Sigmoid colon (tissue), 7 donors: Measurements from ENCODE around the gene STEAP1B. TPM values are rescaled to one million over a fixed set of nuclear protein-coding genes. Genes with fewer than 3 reads are reported as not detected.

Experiments
- DNase-seq: peaks from one replicate; pipeline ENCODE4 v3.0.0-alpha.2; 2019
- H3K27ac ChIP-seq, 4 donors: fragments of 200-600 bp; sonication (generic); one replicate each; pipeline ENCODE4 v1.5.1; 2016 to 2019; ENCODE audit warnings: mild to moderate bottlenecking in 1 of 4
- H3K27me3 ChIP-seq, 3 donors: fragments of 200-600 bp; sonication (generic); one replicate each; pipeline ENCODE4 v1.5.1; 2019; ENCODE audit warnings: mild to moderate bottlenecking in 1 of 3
- H3K36me3 ChIP-seq, 4 donors: fragments of 200-600 bp; sonication (generic); one replicate each; pipeline ENCODE4 v1.5.1; 2016 to 2019
- H3K4me1 ChIP-seq, 4 donors: fragments of 200-600 bp; sonication (generic); one replicate each; pipeline ENCODE4 v1.5.1; 2017 to 2019
- H3K4me3 ChIP-seq, 4 donors: fragments of 200-600 bp; sonication (generic); one replicate each; pipeline ENCODE4 v1.5.1; 2017 to 2019; ENCODE audit warnings: mild to moderate bottlenecking in 2 of 4, moderate library complexity in 1 of 4
- H3K9me3 ChIP-seq, 4 donors: fragments of 200-600 bp in 3 of 4; sonication (generic) in 3 of 4; one replicate each; pipeline versions ENCODE4 v1.5.1 to v1.6.1; 2013 to 2019
- EP300 ChIP-seq, 4 donors: sonication (generic); formaldehyde crosslinking; IDR thresholded peaks; one replicate each; pipeline ENCODE4 v1.6.1; 2017; ENCODE audit warnings: antibody characterized with exemption in 4 of 4
- POLR2A ChIP-seq, 2 donors: fragments of 450-650 bp; IDR thresholded peaks; one replicate each; pipeline ENCODE4 v1.6.1; 2016; ENCODE audit warnings: antibody characterized with exemption in 2 of 2, mild to moderate bottlenecking in 2 of 2, moderate library complexity in 2 of 2
- POLR2AphosphoS5 ChIP-seq, 4 donors: sonication (generic); formaldehyde crosslinking; IDR thresholded peaks; one replicate each; pipeline ENCODE4 v1.6.1; 2017; ENCODE audit warnings: antibody characterized with exemption in 4 of 4
- WGBS, 2 donors: extraction: QIAGEN DNeasy Blood & Tissue Kit; methylation state at CpG; one replicate each; pipeline ENCODE4 v1.1.7; 2013; 5-methylcytosine and 5-hydroxymethylcytosine counted together
- intact Hi-C: fragments of 100-400 bp; cut with DNase I; formaldehyde crosslinking; loops from one replicate; pipeline ENCODE4 v1.15.1; 2023
- polyA plus RNA-seq, 3 donors: library from polyadenylated mRNA; stranded (reverse); fragments of 200-250 nt; gene quantifications; one replicate each; pipeline ENCODE4 v1.2.3, GENCODE V29; 2013
- total RNA-seq, 4 donors: library from RNA; depleted of rRNA; stranded (reverse); fragments of >200 nt; gene quantifications; one replicate each; pipeline ENCODE4 v1.1.0, GENCODE V29; 2016
- TF ChIP-seq, protein P1 (sequence below), 4 experiments: fragments of 450-650 bp in 3 of 4; fragments of 200-600 bp in 1 of 4; IDR thresholded peaks; one replicate each; pipeline ENCODE4 v1.5.1; 2016 to 2019; ENCODE audit warnings: antibody characterized with exemption in 4 of 4, mild to moderate bottlenecking in 3 of 4, moderate library complexity in 2 of 4
- donor health status: healthy with polysubstance abuse.
- donor health status: Bipolar disorder and iron deficiency.
- donor health status: healthy.

STEAP1B gene
- total and polyA plus RNA-seq, 7 donors, result 0.33 to 2.1 (median 1.3) TPM; not detected in 1

DNA sequence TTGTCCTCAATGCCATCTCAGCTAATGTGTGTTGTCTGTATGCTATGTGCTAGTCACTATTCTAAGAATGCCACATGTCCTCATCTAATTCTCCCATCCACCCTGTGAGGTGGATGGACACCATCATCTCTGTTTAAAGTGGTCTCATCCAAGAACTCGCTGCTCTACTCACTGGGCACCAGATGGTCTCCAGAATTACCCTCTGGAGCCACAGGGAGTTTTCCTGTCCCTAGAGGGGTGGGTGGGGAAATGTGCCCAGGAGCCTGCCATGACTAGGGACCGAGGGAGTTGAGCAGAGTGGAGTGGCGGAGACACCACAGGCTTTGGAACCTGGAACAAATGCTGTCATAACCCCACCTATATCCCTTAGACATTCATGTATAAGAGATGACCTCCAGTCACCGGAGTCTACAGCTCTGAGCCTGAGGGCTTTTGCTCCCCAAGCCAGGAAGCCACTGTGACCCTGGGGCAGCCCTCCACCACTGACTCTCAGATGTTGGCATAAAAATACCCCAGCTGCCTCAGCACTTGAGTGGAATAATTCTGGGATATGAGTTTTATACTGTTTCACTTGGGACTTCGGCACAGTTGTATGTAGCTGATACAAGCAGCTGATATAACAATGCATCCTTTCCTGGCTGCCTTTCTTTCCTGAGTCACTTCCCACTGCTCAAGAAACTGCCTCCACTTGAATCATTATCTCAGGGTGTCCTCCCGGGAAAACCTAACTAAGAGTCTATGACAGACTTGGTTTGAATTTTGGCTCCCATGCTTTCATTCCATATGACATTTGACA lies 81.5 kb downstream of the STEAP1B start:
- Histone ChIP-seq H3K4me3 (no peak overlapping the region), H3K9me3 (no peaks in the 10 kb centered on the region), H3K27ac (no peak overlapping the region), H3K36me3 (no peaks in the 10 kb centered on the region), H3K4me1 (no peaks in the 10 kb centered on the region), H3K27me3 (no peaks in the 10 kb centered on the region)
- DNase-seq, result no peak
- TF ChIP-seq EP300 (IDR thresholded peaks at IDR 0.05), result no peak
- TF ChIP-seq, protein P1, sequence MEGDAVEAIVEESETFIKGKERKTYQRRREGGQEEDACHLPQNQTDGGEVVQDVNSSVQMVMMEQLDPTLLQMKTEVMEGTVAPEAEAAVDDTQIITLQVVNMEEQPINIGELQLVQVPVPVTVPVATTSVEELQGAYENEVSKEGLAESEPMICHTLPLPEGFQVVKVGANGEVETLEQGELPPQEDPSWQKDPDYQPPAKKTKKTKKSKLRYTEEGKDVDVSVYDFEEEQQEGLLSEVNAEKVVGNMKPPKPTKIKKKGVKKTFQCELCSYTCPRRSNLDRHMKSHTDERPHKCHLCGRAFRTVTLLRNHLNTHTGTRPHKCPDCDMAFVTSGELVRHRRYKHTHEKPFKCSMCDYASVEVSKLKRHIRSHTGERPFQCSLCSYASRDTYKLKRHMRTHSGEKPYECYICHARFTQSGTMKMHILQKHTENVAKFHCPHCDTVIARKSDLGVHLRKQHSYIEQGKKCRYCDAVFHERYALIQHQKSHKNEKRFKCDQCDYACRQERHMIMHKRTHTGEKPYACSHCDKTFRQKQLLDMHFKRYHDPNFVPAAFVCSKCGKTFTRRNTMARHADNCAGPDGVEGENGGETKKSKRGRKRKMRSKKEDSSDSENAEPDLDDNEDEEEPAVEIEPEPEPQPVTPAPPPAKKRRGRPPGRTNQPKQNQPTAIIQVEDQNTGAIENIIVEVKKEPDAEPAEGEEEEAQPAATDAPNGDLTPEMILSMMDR (IDR thresholded peaks at IDR 0.05), result no peak
- no peak for TF ChIP-seq POLR2AphosphoS5 (IDR thresholded peaks at IDR 0.05)
- TF ChIP-seq POLR2A (IDR thresholded peaks at IDR 0.05), result no peak
- WGBS, 2 donors, result 83 to 92% methylated on average over 6 of the region's 6 CpGs
- intact Hi-C loops, result no loop called here

DNA sequence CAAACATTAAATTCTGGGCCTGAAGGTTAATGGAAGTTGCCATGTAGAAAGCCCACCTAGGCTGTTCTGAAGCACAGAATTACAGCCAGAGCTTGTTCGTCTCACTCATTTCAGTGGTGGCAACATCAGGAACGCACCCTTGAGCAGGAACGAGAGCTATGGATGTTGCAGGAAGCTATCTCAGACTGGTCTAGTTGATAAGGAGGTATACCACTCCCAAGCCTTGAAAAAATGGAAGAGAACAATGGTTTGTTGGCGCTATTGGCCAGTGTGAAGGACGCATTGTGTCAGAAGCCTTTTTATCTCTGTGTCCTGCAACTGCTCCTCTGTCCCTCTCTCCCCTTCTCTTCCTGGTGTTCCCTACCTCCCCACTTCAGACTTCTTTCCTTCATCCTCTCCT lies 82.1 kb downstream of the STEAP1B start:
- Histone ChIP-seq H3K4me3 (no peak overlapping the region), H3K9me3 (no peaks in the 10 kb centered on the region), H3K4me1 (no peaks in the 10 kb centered on the region), H3K36me3 (no peaks in the 10 kb centered on the region), H3K27ac (no peak overlapping the region), H3K27me3 (no peaks in the 10 kb centered on the region)
- TF ChIP-seq, protein P1 (IDR thresholded peaks at IDR 0.05), result no peak
- TF ChIP-seq POLR2AphosphoS5 (IDR thresholded peaks at IDR 0.05), result no peak
- no peak for TF ChIP-seq POLR2A (IDR thresholded peaks at IDR 0.05)
- no peak for TF ChIP-seq EP300 (IDR thresholded peaks at IDR 0.05)
- no peak for DNase-seq
- WGBS, 2 donors, result 88 to 92% methylated on average over 5 of the region's 5 CpGs
- intact Hi-C loops, result no loop called here

DNA sequence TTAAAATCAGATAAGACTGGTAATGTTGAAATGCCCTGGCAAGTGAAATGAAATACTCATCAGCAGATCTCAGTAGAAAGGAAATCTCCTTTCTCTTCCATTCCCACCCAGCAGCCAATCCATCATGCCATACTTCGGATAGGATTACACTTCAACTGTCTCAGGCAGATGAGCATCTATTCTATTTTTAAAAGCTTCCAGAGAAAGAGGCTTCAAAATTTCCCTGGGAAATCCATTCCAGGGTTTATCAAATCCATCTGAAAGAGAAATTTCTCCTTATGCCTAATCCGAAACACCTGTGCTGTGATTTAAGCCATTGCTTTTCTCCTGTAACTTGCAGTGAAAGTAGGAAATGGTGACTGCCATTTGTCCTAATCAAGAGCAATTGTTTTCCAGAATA lies 82.6 kb downstream of the STEAP1B start:
- 93 to 95% methylated on average over 2 of the region's 2 CpGs for WGBS, 2 donors
- H3K27ac ChIP-seq, result no peak overlapping the region
- H3K9me3 ChIP-seq, result no peaks in the 10 kb centered on the region
- TF ChIP-seq POLR2AphosphoS5 (IDR thresholded peaks at IDR 0.05), result no peak
- no peak for TF ChIP-seq POLR2A (IDR thresholded peaks at IDR 0.05)
- TF ChIP-seq, protein P1 (IDR thresholded peaks at IDR 0.05), result no peak
- TF ChIP-seq EP300 (IDR thresholded peaks at IDR 0.05), result no peak
- DNase-seq, result no peak
- H3K4me3 ChIP-seq, result no peak overlapping the region
- H3K36me3 ChIP-seq, result no peaks in the 10 kb centered on the region
- H3K27me3 ChIP-seq, result no peaks in the 10 kb centered on the region
- intact Hi-C loops, result no loop called here
- H3K4me1 ChIP-seq, result no peaks in the 10 kb centered on the region

DNA sequence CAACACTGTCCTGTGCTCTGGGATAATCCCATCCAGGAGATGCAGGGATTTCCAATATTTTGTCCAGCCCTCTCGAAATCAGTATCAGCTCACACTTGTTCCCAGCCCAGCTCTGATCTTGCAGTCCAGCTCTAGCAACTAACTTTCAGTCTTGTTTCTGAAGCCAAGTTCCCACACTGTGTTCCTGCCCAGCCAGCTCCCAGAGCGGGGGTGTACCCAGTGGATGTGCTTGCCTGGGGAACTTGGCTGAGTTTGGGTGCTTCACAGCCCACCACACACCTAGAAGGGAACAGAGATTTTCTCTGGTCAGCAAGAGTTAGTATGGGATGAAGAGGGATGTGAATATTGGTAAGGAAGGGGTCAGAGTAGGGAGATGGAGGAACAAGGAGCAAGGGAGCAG lies 85.6 kb downstream of the STEAP1B start:
- 91 to 92% methylated on average over 2 of the region's 2 CpGs for WGBS, 2 donors
- Histone ChIP-seq H3K27ac (no peak overlapping the region), H3K9me3 (no peaks in the 10 kb centered on the region), H3K27me3 (no peaks in the 10 kb centered on the region), H3K4me1 (no peaks in the 10 kb centered on the region), H3K36me3 (no peaks in the 10 kb centered on the region), H3K4me3 (no peak overlapping the region)
- no peak for DNase-seq
- TF ChIP-seq POLR2A (IDR thresholded peaks at IDR 0.05) (no peak), EP300 (IDR thresholded peaks at IDR 0.05) (no peak), POLR2AphosphoS5 (IDR thresholded peaks at IDR 0.05) (no peak)
- TF ChIP-seq, protein P1 (IDR thresholded peaks at IDR 0.05), result no peak
- intact Hi-C loops, result no loop called here
